HG03432 (cell line): ENCODE results near the gene CYP26B1.

Experiments used
- ATAC-seq: cut with Tn5 transposase; IDR thresholded peaks from one replicate; pipeline ENCODE4 v1.9.1; 2021; ENCODE audit warnings: mild to moderate bottlenecking, moderate library complexity; ENCODE audit not compliant: unreplicated experiment

CYP26B1 gene

GRCh38 chr2:72113847-72114692 is 33.6 kb downstream of the CYP26B1 start:
- ATAC-seq, result no peak

GRCh38 chr2:72112981-72113846 is 34.4 kb downstream of the CYP26B1 start:
- ATAC-seq, result no peak

- ATAC-seq, result no peak
Observed at GRCh38 chr2:72112401-72112800, 35.3 kb downstream of the CYP26B1 start.

- no peak for ATAC-seq
Observed at GRCh38 chr2:72111061-72111460, 36.6 kb downstream of the CYP26B1 start.

- no peak for ATAC-seq
Observed at GRCh38 chr2:72109904-72110303, 37.8 kb downstream of the CYP26B1 start.

GRCh38 chr2:72109291-72109690 is 38.4 kb downstream of the CYP26B1 start:
- ATAC-seq, result no peak

GRCh38 chr2:72108121-72108520 is 39.5 kb downstream of the CYP26B1 start:
- ATAC-seq, result no peak

- no peak for ATAC-seq
Observed at GRCh38 chr2:72106978-72107377, 40.7 kb downstream of the CYP26B1 start.

GRCh38 chr2:72104821-72105588 is 42.7 kb downstream of the CYP26B1 start:
- no peak for ATAC-seq

- no peak for ATAC-seq
Observed at GRCh38 chr2:72103690-72104089, 44.0 kb downstream of the CYP26B1 start.

GRCh38 chr2:72103161-72103560 is 44.5 kb downstream of the CYP26B1 start:
- ATAC-seq, result no peak

GRCh38 chr2:72098935-72099334 is 48.7 kb downstream of the CYP26B1 start:
- ATAC-seq, result no peak

GRCh38 chr2:72097276-72097675 is 50.4 kb downstream of the CYP26B1 start:
- ATAC-seq, result no peak

- no peak for ATAC-seq
Observed at GRCh38 chr2:72096181-72096580, 51.5 kb downstream of the CYP26B1 start.

GRCh38 chr2:72095364-72095763 is 52.3 kb downstream of the CYP26B1 start:
- ATAC-seq, result no peak

- no peak for ATAC-seq
Observed at GRCh38 chr2:72094701-72095100, 53.0 kb downstream of the CYP26B1 start.

GRCh38 chr2:72092111-72092510 is 55.6 kb downstream of the CYP26B1 start:
- no peak for ATAC-seq

GRCh38 chr2:72090781-72091482 is 56.7 kb downstream of the CYP26B1 start:
- ATAC-seq, result no peak

- no peak for ATAC-seq
Observed at GRCh38 chr2:72090271-72090720, 57.4 kb downstream of the CYP26B1 start.

GRCh38 chr2:72089537-72089936 is 58.1 kb downstream of the CYP26B1 start:
- ATAC-seq, result no peak
